ENCODE results near the gene ADH1B. TPM values are rescaled to one million over a fixed set of nuclear protein-coding genes. Genes with fewer than 3 reads are reported as not detected.
"Not testable (repeated sequence)": the region's sequence is repeated elsewhere in the genome, so short reads cannot be mapped to it uniquely, and the experiment has no call there.

Gene ADH1B
- total RNA-seq, 3 donors from 2014 or later, result 0.91 to 1.1 (median 1.0) TPM

DNA sequence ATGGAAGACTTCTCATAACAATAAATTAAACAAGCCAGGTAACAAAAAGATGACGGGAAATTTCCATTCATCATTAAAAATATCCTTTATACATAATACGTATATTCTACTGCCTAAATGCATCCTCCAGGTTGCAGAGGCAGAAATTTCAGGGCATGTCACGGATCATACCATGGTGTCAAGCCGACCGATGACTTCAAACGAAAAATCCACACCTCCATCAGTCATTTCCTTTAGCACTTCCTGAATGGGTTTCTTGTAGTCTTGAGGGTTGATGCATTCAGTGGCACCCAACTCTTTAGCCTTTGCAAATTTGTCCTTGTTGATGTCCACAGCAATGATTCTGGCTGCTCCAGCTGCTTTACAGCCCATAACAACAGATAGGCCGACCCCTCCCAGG lies 21.4 kb upstream of the ADH1B start:
- DNase-seq; H3K4me3 Mint-ChIP-seq; H3K9me3 Mint-ChIP-seq; H3K36me3 Mint-ChIP-seq (ENCODE audit: insufficient read depth); H3K27me3 Mint-ChIP-seq (ENCODE audit: low read depth); H3K4me1 Mint-ChIP-seq (ENCODE audit: low read depth); ATAC-seq: not testable (repeated sequence)

GRCh38 chr4:99341426-99341825 lies 20.2 kb upstream of the ADH1B start:
- ATAC-seq, result no peak
- Mint-ChIP-seq H3K4me1 (ENCODE audit: low read depth) (no peaks in the 10 kb centered on the region), H3K4me3 (no peak overlapping the region), H3K9me3 (no peaks in the 10 kb centered on the region), H3K36me3 (ENCODE audit: insufficient read depth) (no peaks in the 10 kb centered on the region), H3K27me3 (ENCODE audit: low read depth) (peaks cover 8% of the 10 kb centered on the region)
- DNase-seq, result no peak

GRCh38 chr4:99339172-99339571 lies 18.0 kb upstream of the ADH1B start:
- H3K9me3 Mint-ChIP-seq, result no peaks in the 10 kb centered on the region
- DNase-seq, result no peak
- no peaks in the 10 kb centered on the region for H3K36me3 Mint-ChIP-seq (ENCODE audit: insufficient read depth)
- ATAC-seq, result no peak
- H3K27me3 Mint-ChIP-seq (ENCODE audit: low read depth), result peaks cover 12% of the 10 kb centered on the region
- no peak overlapping the region for H3K4me3 Mint-ChIP-seq
- no peaks in the 10 kb centered on the region for H3K4me1 Mint-ChIP-seq (ENCODE audit: low read depth)

DNA sequence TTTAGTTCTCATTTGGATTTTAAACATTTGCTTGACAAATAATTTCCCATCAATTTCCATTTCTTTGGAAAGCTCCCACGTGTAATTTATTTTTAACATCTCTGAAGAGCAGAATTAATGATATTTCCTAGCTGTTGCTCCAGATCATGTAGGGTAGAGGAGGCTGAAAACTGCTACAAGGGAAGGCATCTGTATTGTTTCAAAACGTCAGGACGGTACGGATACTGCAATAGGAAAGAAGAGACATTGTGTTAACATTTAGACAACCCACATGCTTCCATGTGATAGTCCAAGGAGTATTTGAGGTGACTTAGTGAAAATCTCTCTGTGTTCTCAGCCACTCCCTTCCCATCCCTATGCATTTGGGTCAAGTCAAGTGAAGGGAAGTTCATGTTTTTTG lies 15.4 kb upstream of the ADH1B start:
- peaks cover 11% of the 10 kb centered on the region for H3K27me3 Mint-ChIP-seq (ENCODE audit: low read depth)
- no peak overlapping the region for H3K4me3 Mint-ChIP-seq
- ATAC-seq (no peak), DNase-seq (no peak)
- no peaks in the 10 kb centered on the region for H3K4me1 Mint-ChIP-seq (ENCODE audit: low read depth)
- no peaks in the 10 kb centered on the region for H3K9me3 Mint-ChIP-seq
- no peaks in the 10 kb centered on the region for H3K36me3 Mint-ChIP-seq (ENCODE audit: insufficient read depth)

DNA sequence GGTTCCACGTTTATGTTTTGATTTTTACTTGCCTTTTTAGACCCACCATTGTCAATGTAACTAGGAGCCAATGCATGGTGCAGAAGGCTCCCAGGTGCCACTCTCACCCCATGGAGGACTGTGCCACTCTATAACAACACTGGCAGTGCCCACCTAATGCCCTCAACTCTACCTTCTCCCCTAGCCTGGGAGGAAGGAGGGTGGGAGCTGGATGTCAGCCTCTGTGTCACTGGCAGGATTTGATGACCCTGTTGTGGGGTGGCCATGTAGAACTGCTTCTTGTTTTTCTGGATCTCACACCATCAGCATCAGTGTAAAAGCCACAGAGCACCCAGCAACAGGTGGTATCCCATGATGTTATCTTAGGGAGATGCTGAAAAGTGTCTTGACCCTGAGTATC lies 13.7 kb upstream of the ADH1B start:
- DNase-seq (no peak), ATAC-seq (no peak)

DNA sequence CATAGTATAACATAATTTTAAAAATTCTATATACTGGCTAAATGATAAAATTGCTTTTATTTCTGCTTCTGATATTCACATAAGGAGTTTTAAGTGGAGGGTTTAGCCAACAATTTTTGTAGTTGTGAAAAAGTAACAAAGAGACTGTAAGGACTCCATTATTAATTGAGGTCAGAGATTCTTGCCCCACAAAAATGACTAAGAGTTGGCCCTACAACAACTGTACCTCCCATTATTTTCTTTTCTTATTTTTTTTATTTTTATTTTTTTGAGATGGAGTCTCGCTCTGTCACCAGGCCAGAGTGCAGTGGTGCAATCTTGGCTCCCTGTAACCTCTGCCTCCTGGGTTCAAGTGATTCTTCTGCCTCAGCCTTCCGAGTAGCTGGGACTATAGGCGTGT lies 9.4 kb upstream of the ADH1B start:
- Mint-ChIP-seq H3K27me3 (ENCODE audit: low read depth) (peaks cover 3% of the 10 kb centered on the region), H3K4me3 (no peak overlapping the region), H3K9me3 (no peaks in the 10 kb centered on the region), H3K4me1 (ENCODE audit: low read depth) (no peaks in the 10 kb centered on the region), H3K36me3 (ENCODE audit: insufficient read depth) (no peaks in the 10 kb centered on the region)
- ATAC-seq (no peak), DNase-seq (no peak)

More for the DNA sequence above, 13.7 kb upstream of the ADH1B start:
- H3K9me3 Mint-ChIP-seq, result no peaks in the 10 kb centered on the region
- no peaks in the 10 kb centered on the region for H3K4me1 Mint-ChIP-seq (ENCODE audit: low read depth)
- no peaks in the 10 kb centered on the region for H3K36me3 Mint-ChIP-seq (ENCODE audit: insufficient read depth)
- H3K27me3 Mint-ChIP-seq (ENCODE audit: low read depth), result peaks cover 7% of the 10 kb centered on the region
- no peak overlapping the region for H3K4me3 Mint-ChIP-seq

GRCh38 chr4:99329876-99330275 lies 8.7 kb upstream of the ADH1B start:
- no peak for ATAC-seq

DNA sequence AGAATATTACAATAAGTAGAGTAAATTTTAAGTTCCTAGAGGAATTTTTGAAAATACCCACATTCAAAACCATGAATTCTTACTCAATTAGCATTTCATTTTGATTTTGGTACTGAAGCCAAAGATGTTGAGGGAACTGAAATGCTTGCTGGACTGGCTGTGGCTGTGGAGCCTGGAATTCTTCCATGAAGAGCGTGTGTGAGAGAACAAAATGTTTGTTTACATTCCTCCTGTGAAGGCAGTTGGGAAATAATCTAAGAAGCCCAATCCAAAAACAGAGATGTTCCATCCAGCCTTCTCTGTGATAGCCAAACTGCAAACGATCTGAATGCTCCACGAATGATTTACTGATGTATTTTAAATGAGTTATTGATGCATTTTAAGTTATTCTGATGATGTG lies 3.8 kb upstream of the ADH1B start:
- Mint-ChIP-seq H3K4me1 (ENCODE audit: low read depth) (no peaks in the 10 kb centered on the region), H3K27me3 (ENCODE audit: low read depth) (peaks cover 2% of the 10 kb centered on the region), H3K4me3 (no peak overlapping the region), H3K9me3 (no peaks in the 10 kb centered on the region), H3K36me3 (ENCODE audit: insufficient read depth) (no peaks in the 10 kb centered on the region)
- no peak for DNase-seq
- ATAC-seq, result no peak

More at GRCh38 chr4:99329876-99330275, 8.7 kb upstream of the ADH1B start:
- H3K9me3 Mint-ChIP-seq, result no peaks in the 10 kb centered on the region
- no peak for DNase-seq
- H3K36me3 Mint-ChIP-seq (ENCODE audit: insufficient read depth), result no peaks in the 10 kb centered on the region
- H3K4me1 Mint-ChIP-seq (ENCODE audit: low read depth), result no peaks in the 10 kb centered on the region
- no peak overlapping the region for H3K4me3 Mint-ChIP-seq
- peaks cover 2% of the 10 kb centered on the region for H3K27me3 Mint-ChIP-seq (ENCODE audit: low read depth)

- Mint-ChIP-seq H3K4me1 (ENCODE audit: low read depth) (no peaks in the 10 kb centered on the region), H3K9me3 (no peaks in the 10 kb centered on the region), H3K4me3 (no peak overlapping the region), H3K36me3 (ENCODE audit: insufficient read depth) (no peaks in the 10 kb centered on the region), H3K27me3 (ENCODE audit: low read depth) (peaks cover 2% of the 10 kb centered on the region)
- ATAC-seq, result no peak
- no peak for DNase-seq
Measured at GRCh38 chr4:99324361-99324760, 3.2 kb upstream of the ADH1B start.

- H3K27me3 Mint-ChIP-seq (ENCODE audit: low read depth), result peaks cover 6% of the 10 kb centered on the region
- no peak overlapping the region for H3K4me3 Mint-ChIP-seq
- ATAC-seq, result no peak
- H3K9me3 Mint-ChIP-seq, result no peaks in the 10 kb centered on the region
- no peak for DNase-seq
- no peaks in the 10 kb centered on the region for H3K36me3 Mint-ChIP-seq (ENCODE audit: insufficient read depth)
- H3K4me1 Mint-ChIP-seq (ENCODE audit: low read depth), result no peaks in the 10 kb centered on the region
Measured at GRCh38 chr4:99323756-99324155, 2.6 kb upstream of the ADH1B start.

DNA sequence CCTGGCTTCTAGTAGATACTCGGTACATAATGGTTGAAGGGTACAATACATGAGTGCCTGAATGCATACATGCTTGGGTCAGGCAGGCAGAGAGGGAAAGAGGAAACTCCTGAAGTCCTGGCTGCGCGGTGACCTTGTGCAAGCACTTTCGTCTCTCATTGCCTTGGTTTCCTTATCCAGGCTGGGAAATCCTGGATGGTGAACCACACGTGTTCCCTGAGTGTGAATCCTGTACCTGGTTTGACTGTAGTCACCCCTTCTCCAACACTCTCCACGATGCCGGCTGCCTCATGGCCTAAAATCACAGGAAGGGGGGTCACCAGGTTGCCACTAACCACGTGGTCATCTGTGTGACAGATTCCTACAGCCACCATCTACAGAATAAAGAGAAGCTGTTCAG lies 3.4 kb downstream of the ADH1B start:
- not testable (repeated sequence) for H3K36me3 Mint-ChIP-seq (ENCODE audit: insufficient read depth); H3K4me1 Mint-ChIP-seq (ENCODE audit: low read depth); H3K4me3 Mint-ChIP-seq; H3K9me3 Mint-ChIP-seq; H3K27me3 Mint-ChIP-seq (ENCODE audit: low read depth); ATAC-seq; DNase-seq

- no peak for ATAC-seq
- no peaks in the 10 kb centered on the region for H3K9me3 Mint-ChIP-seq
- H3K36me3 Mint-ChIP-seq (ENCODE audit: insufficient read depth), result no peaks in the 10 kb centered on the region
- no peak for DNase-seq
- no peak overlapping the region for H3K4me3 Mint-ChIP-seq
- no peaks in the 10 kb centered on the region for H3K4me1 Mint-ChIP-seq (ENCODE audit: low read depth)
- H3K27me3 Mint-ChIP-seq (ENCODE audit: low read depth), result peaks cover 6% of the 10 kb centered on the region
Measured at GRCh38 chr4:99317354-99317753, 3.8 kb downstream of the ADH1B start.

GRCh38 chr4:99315839-99316238 lies 5.4 kb downstream of the ADH1B start:
- Mint-ChIP-seq H3K27me3 (ENCODE audit: low read depth) (peaks cover 6% of the 10 kb centered on the region), H3K36me3 (ENCODE audit: insufficient read depth) (no peaks in the 10 kb centered on the region), H3K4me1 (ENCODE audit: low read depth) (no peaks in the 10 kb centered on the region), H3K4me3 (no peak overlapping the region), H3K9me3 (no peaks in the 10 kb centered on the region)
- ATAC-seq (no peak), DNase-seq (no peak)

DNA sequence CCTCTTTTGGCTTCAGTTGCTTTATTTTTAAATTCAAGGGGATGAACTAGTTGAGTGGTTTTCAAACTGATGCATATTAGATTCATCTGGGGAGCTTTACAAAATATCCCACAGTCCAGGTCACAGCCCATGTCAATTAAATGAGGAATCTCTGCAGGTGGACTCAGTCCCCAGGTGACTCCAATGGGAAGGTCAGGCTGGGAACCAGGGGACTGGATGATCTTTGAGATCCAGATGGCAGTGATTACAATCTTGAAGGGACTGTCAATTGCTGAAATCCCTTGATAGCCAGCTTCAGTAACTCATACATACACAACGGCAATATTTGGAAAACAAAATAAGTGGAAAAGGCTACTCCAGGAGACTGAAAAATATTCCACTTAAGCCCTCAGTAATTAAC lies 7.0 kb downstream of the ADH1B start:
- H3K4me3 Mint-ChIP-seq, result no peak overlapping the region
- H3K4me1 Mint-ChIP-seq (ENCODE audit: low read depth), result no peaks in the 10 kb centered on the region
- DNase-seq (no peak), ATAC-seq (no peak)
- no peaks in the 10 kb centered on the region for H3K36me3 Mint-ChIP-seq (ENCODE audit: insufficient read depth)
- H3K9me3 Mint-ChIP-seq, result no peaks in the 10 kb centered on the region
- peaks cover 7% of the 10 kb centered on the region for H3K27me3 Mint-ChIP-seq (ENCODE audit: low read depth)

- H3K27me3 Mint-ChIP-seq (ENCODE audit: low read depth), result peaks cover 5% of the 10 kb centered on the region
- no peak for ATAC-seq
- no peak for DNase-seq
- H3K4me3 Mint-ChIP-seq, result no peak overlapping the region
- no peaks in the 10 kb centered on the region for H3K36me3 Mint-ChIP-seq (ENCODE audit: insufficient read depth)
- H3K9me3 Mint-ChIP-seq, result no peaks in the 10 kb centered on the region
- no peaks in the 10 kb centered on the region for H3K4me1 Mint-ChIP-seq (ENCODE audit: low read depth)
Measured at GRCh38 chr4:99310389-99310788, 10.8 kb downstream of the ADH1B start.

All from activated T-cell treated with anti-CD3 and anti-CD28 coated beads, Interleukin-2, amount 50 U/mL, for 4 hours (primary cell).